Activated CD8-positive, alpha-beta memory T cell treated with anti-CD3 and anti-CD28 coated beads for 36 hours (primary cell): ENCODE data around the gene ANKRD34A. TPM values are rescaled to one million over a fixed set of nuclear protein-coding genes. Genes with fewer than 3 reads are reported as not detected.
"Not testable (repeated sequence)": the region's sequence is repeated elsewhere in the genome, so short reads cannot be mapped to it uniquely, and the experiment has no call there.

ENCODE experiments used
- CTCF ChIA-PET: fragments of 350-600 bp; sonication (Branson Sonifier 250); formaldehyde crosslinking; loops from one replicate; lab custom pipeline; 2021; ENCODE audit warnings: antibody characterized with exemption; lab: Charles Lee
- POLR2A ChIA-PET: fragments of 350-600 bp; sonication (Branson Sonifier 250); formaldehyde crosslinking; loops from one replicate; lab custom pipeline; 2021; ENCODE audit warnings: antibody characterized with exemption; lab: Charles Lee
- total RNA-seq, 2 experiments: library from RNA; stranded (reverse); gene quantifications; one replicate each; pipeline ENCODE4 v1.2.3, GENCODE V29; 2021

The ANKRD34A gene
- total RNA-seq, 2 experiments from 2014 or later, result 10.0 to 13.2 TPM

GRCh38 chr1:145944532-145944931 lies 19.8 kb downstream of the ANKRD34A start:
- ChIA-PET CTCF (no interaction called here), POLR2A (interaction anchor here (0.6 kb wide), 1 partner anchor 16 kb away, joined by 4 read pairs; no protein-coding TSS in a partner anchor)

- CTCF ChIA-PET, result interaction anchor here (0.6 to 1.2 kb wide), 3 partner anchors 20 to 104 kb away, joined by 3 to 4 read pairs (median 3); no protein-coding TSS in a partner anchor
Observed at GRCh38 chr1:145942871-145943270, 21.5 kb downstream of the ANKRD34A start.

GRCh38 chr1:145942405-145942804 lies 22.0 kb downstream of the ANKRD34A start:
- CTCF ChIA-PET, result interaction anchor here (1.2 kb wide), 2 partner anchors 19 to 21 kb away, joined by 3 to 4 read pairs; no protein-coding TSS in a partner anchor
- POLR2A ChIA-PET, result no interaction called here

More at GRCh38 chr1:145942871-145943270, 21.5 kb downstream of the ANKRD34A start:
- POLR2A ChIA-PET, result no interaction called here

GRCh38 chr1:145937436-145937835 lies 26.9 kb downstream of the ANKRD34A start:
- POLR2A ChIA-PET, result no interaction called here
- CTCF ChIA-PET, result interaction anchor here (1.5 kb wide), 1 partner anchor 40 kb away, joined by 3 read pairs; no protein-coding TSS in a partner anchor

GRCh38 chr1:145936247-145936646 lies 28.1 kb downstream of the ANKRD34A start:
- CTCF ChIA-PET, result interaction anchor here (1.1 kb wide), 1 partner anchor 9 kb away, joined by 3 read pairs; the partner anchor contains the start of gene RBM8A

GRCh38 chr1:145935708-145936107 lies 28.7 kb downstream of the ANKRD34A start:
- POLR2A ChIA-PET, result interaction anchor here (1.3 kb wide), 1 partner anchor 29 kb away, joined by 3 read pairs; the partner anchor contains the start of genes ANKRD34A and POLR3GL
- CTCF ChIA-PET, result interaction anchor here (1.1 kb wide), 1 partner anchor 8 kb away, joined by 3 read pairs; the partner anchor contains the start of gene RBM8A

More at GRCh38 chr1:145936247-145936646, 28.1 kb downstream of the ANKRD34A start:
- POLR2A ChIA-PET, result interaction anchor here (1.3 kb wide), 1 partner anchor 28 kb away, joined by 3 read pairs; the partner anchor contains the start of genes ANKRD34A and POLR3GL

- POLR2A ChIA-PET, result not testable (repeated sequence)
Observed at GRCh38 chr1:145932522-145933009, 31.8 kb downstream of the ANKRD34A start.

GRCh38 chr1:145927916-145928643 lies 36.3 kb downstream of the ANKRD34A start:
- CTCF ChIA-PET, result interaction anchor here (0.9 to 2.2 kb wide), 9 partner anchors 8 to 105 kb away, joined by 3 to 10 read pairs (median 6); partner anchors contain the start of genes LIX1L, NUDT17 and POLR3GL
- POLR2A ChIA-PET, result interaction anchor here (0.8 to 2.9 kb wide), 11 partner anchors 10 to 124 kb away, joined by 3 to 34 read pairs (median 6); partner anchors contain the start of genes ANKRD34A, LIX1L, PEX11B and PIAS3

More at GRCh38 chr1:145932522-145933009, 31.8 kb downstream of the ANKRD34A start:
- CTCF ChIA-PET, result interaction anchor here (0.7 to 1.2 kb wide), 2 partner anchors 57 to 86 kb away, joined by 3 read pairs; no protein-coding TSS in a partner anchor

GRCh38 chr1:145927063-145927886 lies 37.1 kb downstream of the ANKRD34A start, which contains the start of gene RBM8A:
RBM8A (minus strand) TSS chr1:145927484; CDS start chr1:145927426, 58 bp downstream.
- POLR2A ChIA-PET, result interaction anchor here (0.8 to 2.9 kb wide), 14 partner anchors 9 to 124 kb away, joined by 3 to 34 read pairs (median 6); partner anchors contain the start of genes ANKRD34A, LIX1L, NUDT17 and PEX11B

GRCh38 chr1:145926686-145927062 lies 37.7 kb downstream of the ANKRD34A start:
- ChIA-PET CTCF (interaction anchor here (1.0 to 2.2 kb wide), 7 partner anchors 16 to 106 kb away, joined by 3 to 10 read pairs (median 6); partner anchors contain the start of genes LIX1L and NUDT17), POLR2A (interaction anchor here (0.8 to 2.9 kb wide), 10 partner anchors 9 to 592 kb away, joined by 3 to 34 read pairs (median 7); partner anchors contain the start of genes ANKRD34A, LIX1L, NUDT17 and PEX11B)

More at GRCh38 chr1:145927063-145927886, 37.1 kb downstream of the ANKRD34A start, which contains the start of gene RBM8A:
- CTCF ChIA-PET, result interaction anchor here (0.9 to 2.2 kb wide), 10 partner anchors 8 to 105 kb away, joined by 3 to 10 read pairs (median 6); partner anchors contain the start of genes LIX1L, NUDT17 and POLR3GL

GRCh38 chr1:145922266-145922665 lies 42.1 kb downstream of the ANKRD34A start:
- POLR2A ChIA-PET, result no interaction called here
- CTCF ChIA-PET, result interaction anchor here (1.3 kb wide), 1 partner anchor 8 kb away, joined by 3 read pairs; no protein-coding TSS in a partner anchor

GRCh38 chr1:145920297-145920696 lies 44.1 kb downstream of the ANKRD34A start:
- CTCF ChIA-PET, result interaction anchor here (0.7 kb wide), 1 partner anchor 48 kb away, joined by 3 read pairs; no protein-coding TSS in a partner anchor
- POLR2A ChIA-PET, result interaction anchor here (0.6 kb wide), 1 partner anchor 151 kb away, joined by 3 read pairs; no protein-coding TSS in a partner anchor

GRCh38 chr1:145918992-145919939 lies 45.1 kb downstream of the ANKRD34A start:
- CTCF ChIA-PET, result interaction anchor here (0.6 to 2.0 kb wide), 5 partner anchors 12 to 96 kb away, joined by 3 to 12 read pairs (median 4); partner anchors contain the start of gene NUDT17

GRCh38 chr1:145918144-145918991 lies 46.0 kb downstream of the ANKRD34A start, which contains the start of gene PEX11B:
PEX11B (minus strand) TSS chr1:145918717; CDS start chr1:145918688, 29 bp downstream.
- ChIA-PET CTCF (interaction anchor here (1.0 to 2.0 kb wide), 3 partner anchors 47 to 73 kb away, joined by 4 to 12 read pairs (median 4); partner anchors contain the start of gene NUDT17), POLR2A (interaction anchor here (0.9 to 3.8 kb wide), 8 partner anchors 9 to 120 kb away, joined by 3 to 26 read pairs (median 5); partner anchors contain the start of genes ANKRD34A, LIX1L, NUDT17 and PIAS3)

More at GRCh38 chr1:145918992-145919939, 45.1 kb downstream of the ANKRD34A start:
- POLR2A ChIA-PET, result interaction anchor here (0.9 to 3.8 kb wide), 6 partner anchors 8 to 74 kb away, joined by 3 to 26 read pairs (median 5); partner anchors contain the start of genes ANKRD34A, LIX1L, NUDT17 and PIAS3

GRCh38 chr1:145917595-145917994 lies 46.8 kb downstream of the ANKRD34A start:
- CTCF ChIA-PET, result interaction anchor here (1.0 to 2.0 kb wide), 2 partner anchors 61 to 72 kb away, joined by 4 to 12 read pairs; partner anchors contain the start of gene NUDT17
- POLR2A ChIA-PET, result interaction anchor here (0.9 to 3.8 kb wide), 3 partner anchors 10 to 120 kb away, joined by 3 to 26 read pairs (median 7); partner anchors contain the start of gene RBM8A
